GM12878 (cell line): ENCODE results near the gene ZNF32.
A peak's percentile ranks its signal among the peaks of the same experiment; 100 is the strongest.

Experiments
- BACH1 ChIP-seq: fragments of 450-650 bp; IDR thresholded peaks from 2 replicates; pipeline ENCODE4 v1.6.1; 2017; ENCODE audit warnings: mild to moderate bottlenecking, borderline replicate concordance
- HDAC6 ChIP-seq: fragments of 200-600 bp; sonication (generic); IDR thresholded peaks from one replicate; pipeline ENCODE4 v1.8.0; 2017; ENCODE audit warnings: antibody characterized with exemption; ENCODE audit not compliant: unreplicated experiment
- POLR2A ChIP-seq: IDR thresholded peaks from 2 replicates; pipeline ENCODE4 v1.6.1; 2011; ENCODE audit warnings: low read depth, mild to moderate bottlenecking, low read length
- SREBF2 ChIP-seq: IDR thresholded peaks from 2 replicates; pipeline ENCODE4 v1.6.1; 2012; ENCODE audit warnings: mild to moderate bottlenecking, low read length
- TF ChIP-seq, protein P1 (sequence below), 3 experiments: IDR thresholded peaks in 2 of 3; conservative IDR thresholded peaks in 1 of 3; 2 replicates each; pipeline ENCODE4 v1.5.1; 2011; ENCODE audit warnings: low read depth in 3 of 3, low read length in 3 of 3, mild to moderate bottlenecking in 3 of 3, control low read depth in 2 of 3, moderate library complexity in 2 of 3, inconsistent platforms in 1 of 3, mixed read lengths in 1 of 3; ENCODE audit not compliant: control insufficient read depth in 2 of 3, insufficient read depth in 1 of 3; ENCODE audit errors: extremely low read depth in 1 of 3
- TF ChIP-seq, protein P2 (sequence below): IDR thresholded peaks from 2 replicates; pipeline ENCODE4 v1.6.1; 2011; ENCODE audit warnings: low read depth, low read length, improper control_type of control experiment, borderline replicate concordance
- TF ChIP-seq, protein P3 (sequence below): IDR thresholded peaks from 2 replicates; pipeline ENCODE4 v1.6.1; 2012; ENCODE audit warnings: mild to moderate bottlenecking, low read depth, low read length

DNA sequence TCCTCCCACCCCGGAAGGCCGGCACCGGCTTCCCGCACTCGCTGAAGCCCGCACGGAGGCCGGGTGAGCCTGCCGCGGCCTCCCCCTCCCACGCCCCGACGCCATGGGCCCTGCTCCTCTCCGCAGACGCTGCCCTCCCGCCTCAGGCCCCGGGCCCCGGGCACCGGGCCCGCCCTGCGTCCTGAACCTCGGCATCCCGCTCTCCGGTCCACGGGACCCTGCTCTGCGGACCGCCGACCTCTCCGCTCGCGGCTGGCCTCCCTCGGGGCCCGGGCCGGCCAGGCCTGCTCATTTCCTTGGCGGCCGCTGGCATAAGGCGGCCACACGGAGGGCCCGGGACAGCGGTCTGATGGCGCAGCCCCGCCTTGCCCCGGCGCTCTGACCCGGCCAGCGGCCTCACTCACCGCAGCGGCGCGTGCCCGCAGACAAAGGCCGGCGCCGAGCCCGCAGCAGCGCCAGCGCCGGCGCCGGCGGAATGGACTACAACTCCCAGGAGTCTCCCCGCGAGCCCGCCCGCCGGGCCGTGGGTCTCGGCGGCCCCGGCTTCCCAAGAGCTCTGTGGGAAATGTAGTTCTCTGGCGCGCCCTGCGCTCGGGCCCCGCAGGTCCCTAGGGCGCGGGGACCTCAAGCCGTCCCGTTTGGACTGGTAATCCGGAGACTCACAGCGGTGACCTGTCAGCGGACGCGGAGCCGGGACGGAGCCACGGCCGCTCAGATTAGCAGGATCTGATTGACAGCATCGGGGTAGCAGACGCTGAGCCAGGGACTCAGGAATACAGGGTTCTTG is at the start of gene ZNF32:
- TF ChIP-seq SREBF2 (no peak), POLR2A (peak; percentile 69), BACH1 (no peak), HDAC6 (no peak)
- TF ChIP-seq, protein P1, sequence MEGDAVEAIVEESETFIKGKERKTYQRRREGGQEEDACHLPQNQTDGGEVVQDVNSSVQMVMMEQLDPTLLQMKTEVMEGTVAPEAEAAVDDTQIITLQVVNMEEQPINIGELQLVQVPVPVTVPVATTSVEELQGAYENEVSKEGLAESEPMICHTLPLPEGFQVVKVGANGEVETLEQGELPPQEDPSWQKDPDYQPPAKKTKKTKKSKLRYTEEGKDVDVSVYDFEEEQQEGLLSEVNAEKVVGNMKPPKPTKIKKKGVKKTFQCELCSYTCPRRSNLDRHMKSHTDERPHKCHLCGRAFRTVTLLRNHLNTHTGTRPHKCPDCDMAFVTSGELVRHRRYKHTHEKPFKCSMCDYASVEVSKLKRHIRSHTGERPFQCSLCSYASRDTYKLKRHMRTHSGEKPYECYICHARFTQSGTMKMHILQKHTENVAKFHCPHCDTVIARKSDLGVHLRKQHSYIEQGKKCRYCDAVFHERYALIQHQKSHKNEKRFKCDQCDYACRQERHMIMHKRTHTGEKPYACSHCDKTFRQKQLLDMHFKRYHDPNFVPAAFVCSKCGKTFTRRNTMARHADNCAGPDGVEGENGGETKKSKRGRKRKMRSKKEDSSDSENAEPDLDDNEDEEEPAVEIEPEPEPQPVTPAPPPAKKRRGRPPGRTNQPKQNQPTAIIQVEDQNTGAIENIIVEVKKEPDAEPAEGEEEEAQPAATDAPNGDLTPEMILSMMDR (IDR thresholded peaks at IDR 0.05 in 2 of 3, conservative IDR thresholded peaks at IDR 0.05 in 1 of 3; ENCODE audit: control insufficient read depth in 2 of 3, extremely low read depth in 1 of 3, insufficient read depth in 1 of 3, low read depth in 3 of 3, low read length in 3 of 3): no peak
- TF ChIP-seq, protein P2, sequence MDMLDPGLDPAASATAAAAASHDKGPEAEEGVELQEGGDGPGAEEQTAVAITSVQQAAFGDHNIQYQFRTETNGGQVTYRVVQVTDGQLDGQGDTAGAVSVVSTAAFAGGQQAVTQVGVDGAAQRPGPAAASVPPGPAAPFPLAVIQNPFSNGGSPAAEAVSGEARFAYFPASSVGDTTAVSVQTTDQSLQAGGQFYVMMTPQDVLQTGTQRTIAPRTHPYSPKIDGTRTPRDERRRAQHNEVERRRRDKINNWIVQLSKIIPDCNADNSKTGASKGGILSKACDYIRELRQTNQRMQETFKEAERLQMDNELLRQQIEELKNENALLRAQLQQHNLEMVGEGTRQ: no peak
- TF ChIP-seq, protein P3, sequence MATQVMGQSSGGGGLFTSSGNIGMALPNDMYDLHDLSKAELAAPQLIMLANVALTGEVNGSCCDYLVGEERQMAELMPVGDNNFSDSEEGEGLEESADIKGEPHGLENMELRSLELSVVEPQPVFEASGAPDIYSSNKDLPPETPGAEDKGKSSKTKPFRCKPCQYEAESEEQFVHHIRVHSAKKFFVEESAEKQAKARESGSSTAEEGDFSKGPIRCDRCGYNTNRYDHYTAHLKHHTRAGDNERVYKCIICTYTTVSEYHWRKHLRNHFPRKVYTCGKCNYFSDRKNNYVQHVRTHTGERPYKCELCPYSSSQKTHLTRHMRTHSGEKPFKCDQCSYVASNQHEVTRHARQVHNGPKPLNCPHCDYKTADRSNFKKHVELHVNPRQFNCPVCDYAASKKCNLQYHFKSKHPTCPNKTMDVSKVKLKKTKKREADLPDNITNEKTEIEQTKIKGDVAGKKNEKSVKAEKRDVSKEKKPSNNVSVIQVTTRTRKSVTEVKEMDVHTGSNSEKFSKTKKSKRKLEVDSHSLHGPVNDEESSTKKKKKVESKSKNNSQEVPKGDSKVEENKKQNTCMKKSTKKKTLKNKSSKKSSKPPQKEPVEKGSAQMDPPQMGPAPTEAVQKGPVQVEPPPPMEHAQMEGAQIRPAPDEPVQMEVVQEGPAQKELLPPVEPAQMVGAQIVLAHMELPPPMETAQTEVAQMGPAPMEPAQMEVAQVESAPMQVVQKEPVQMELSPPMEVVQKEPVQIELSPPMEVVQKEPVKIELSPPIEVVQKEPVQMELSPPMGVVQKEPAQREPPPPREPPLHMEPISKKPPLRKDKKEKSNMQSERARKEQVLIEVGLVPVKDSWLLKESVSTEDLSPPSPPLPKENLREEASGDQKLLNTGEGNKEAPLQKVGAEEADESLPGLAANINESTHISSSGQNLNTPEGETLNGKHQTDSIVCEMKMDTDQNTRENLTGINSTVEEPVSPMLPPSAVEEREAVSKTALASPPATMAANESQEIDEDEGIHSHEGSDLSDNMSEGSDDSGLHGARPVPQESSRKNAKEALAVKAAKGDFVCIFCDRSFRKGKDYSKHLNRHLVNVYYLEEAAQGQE: no peak
